Peyer's patch (tissue), 4 donors: ENCODE data around the gene OR4B1.

Experiments
- POLR2A ChIP-seq, 2 donors: fragments of 450-650 bp; IDR thresholded peaks; one replicate each; pipeline ENCODE4 v1.5.1; 2017; ENCODE audit warnings: antibody characterized with exemption in 2 of 2, mild to moderate bottlenecking in 2 of 2, moderate library complexity in 2 of 2
- TF ChIP-seq, protein P1 (sequence below), 6 experiments: fragments of 450-650 bp in 4 of 6; fragments of 200-600 bp in 2 of 6; sonication (generic) in 1 of 6; IDR thresholded peaks; one replicate each; pipeline ENCODE4 v1.5.1; 2017 to 2019; ENCODE audit warnings: antibody characterized with exemption in 6 of 6, mild to moderate bottlenecking in 3 of 6, moderate library complexity in 1 of 6

DNA sequence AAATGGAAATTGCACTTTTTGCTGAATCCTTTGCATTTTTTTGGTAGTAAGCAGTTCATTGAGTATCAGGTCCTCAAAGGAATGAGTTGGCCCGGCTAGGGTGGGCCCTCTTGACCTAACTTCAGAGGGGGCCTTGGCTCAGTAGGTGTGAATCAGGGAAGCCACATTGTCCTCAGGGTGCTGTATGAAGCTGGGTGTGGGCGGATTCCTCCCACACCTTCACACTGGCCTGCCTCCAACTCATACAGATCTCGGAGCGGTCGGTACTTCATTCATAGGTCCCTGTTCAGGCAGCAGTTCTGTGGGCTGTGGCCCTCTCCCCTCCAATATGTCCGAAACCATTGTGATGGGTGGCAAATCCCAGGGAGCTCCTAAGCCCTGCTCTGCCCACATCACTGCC, 47.4 kb upstream of the OR4B1 start:
- no peak for TF ChIP-seq POLR2A (IDR thresholded peaks at IDR 0.05)
- TF ChIP-seq, protein P1, sequence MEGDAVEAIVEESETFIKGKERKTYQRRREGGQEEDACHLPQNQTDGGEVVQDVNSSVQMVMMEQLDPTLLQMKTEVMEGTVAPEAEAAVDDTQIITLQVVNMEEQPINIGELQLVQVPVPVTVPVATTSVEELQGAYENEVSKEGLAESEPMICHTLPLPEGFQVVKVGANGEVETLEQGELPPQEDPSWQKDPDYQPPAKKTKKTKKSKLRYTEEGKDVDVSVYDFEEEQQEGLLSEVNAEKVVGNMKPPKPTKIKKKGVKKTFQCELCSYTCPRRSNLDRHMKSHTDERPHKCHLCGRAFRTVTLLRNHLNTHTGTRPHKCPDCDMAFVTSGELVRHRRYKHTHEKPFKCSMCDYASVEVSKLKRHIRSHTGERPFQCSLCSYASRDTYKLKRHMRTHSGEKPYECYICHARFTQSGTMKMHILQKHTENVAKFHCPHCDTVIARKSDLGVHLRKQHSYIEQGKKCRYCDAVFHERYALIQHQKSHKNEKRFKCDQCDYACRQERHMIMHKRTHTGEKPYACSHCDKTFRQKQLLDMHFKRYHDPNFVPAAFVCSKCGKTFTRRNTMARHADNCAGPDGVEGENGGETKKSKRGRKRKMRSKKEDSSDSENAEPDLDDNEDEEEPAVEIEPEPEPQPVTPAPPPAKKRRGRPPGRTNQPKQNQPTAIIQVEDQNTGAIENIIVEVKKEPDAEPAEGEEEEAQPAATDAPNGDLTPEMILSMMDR (IDR thresholded peaks at IDR 0.05), result no peak
